Retinal pigment epithelial cell (primary cell): Measurements from ENCODE around the gene DHH.
"Not testable (repeated sequence)": the region's sequence is repeated elsewhere in the genome, so short reads cannot be mapped to it uniquely, and the experiment has no call there.

Experiments
- DNase-seq: peaks from one replicate; pipeline ENCODE4 v3.0.0-alpha.2; 2010; ENCODE audit warnings: low read depth
- H3K4me3 ChIP-seq: 2 replicates; pipeline ENCODE4 v1.5.1; 2011; ENCODE audit warnings: mild to moderate bottlenecking, low read length, control low read depth, moderate library complexity
- CTCF ChIP-seq: conservative IDR thresholded peaks from 2 replicates; pipeline ENCODE4 v1.5.1; 2011; ENCODE audit warnings: low read depth, low read length, control low read depth, inconsistent platforms

DHH gene

GRCh38 chr12:49094160-49094974, at the start of gene DHH:
Gene DHH, minus strand, starts transcription at chr12:49094801. Its CDS starts 289 bp downstream, at chr12:49094512.
- no peak for DNase-seq
- H3K4me3 ChIP-seq: peak within 1 kb of the TSS; percentile 37
- TF ChIP-seq CTCF: no peak

DNA sequence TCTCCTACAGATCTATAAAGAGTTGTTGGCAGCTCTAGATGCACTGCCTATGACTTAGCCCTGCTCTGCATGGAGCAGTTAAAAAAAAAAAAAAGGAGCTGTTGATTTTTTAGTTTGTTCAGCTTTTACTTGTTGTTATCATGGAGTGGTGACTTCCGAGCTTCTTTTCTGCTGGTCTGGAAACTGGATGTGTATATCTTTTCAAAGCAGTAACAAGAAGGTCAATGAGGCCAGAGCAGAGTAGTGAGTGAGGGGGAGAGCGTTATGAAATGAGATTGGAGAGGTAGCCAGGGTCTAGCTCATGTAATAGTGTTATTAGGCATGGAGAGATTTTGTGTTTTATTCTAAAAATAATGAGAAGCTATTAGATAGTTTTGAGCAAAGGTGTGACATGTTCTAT, 49.8 kb upstream of the DHH start:
- H3K4me3 ChIP-seq: no peak overlapping the region
- no peak for DNase-seq
- no peak for TF ChIP-seq CTCF

DNA sequence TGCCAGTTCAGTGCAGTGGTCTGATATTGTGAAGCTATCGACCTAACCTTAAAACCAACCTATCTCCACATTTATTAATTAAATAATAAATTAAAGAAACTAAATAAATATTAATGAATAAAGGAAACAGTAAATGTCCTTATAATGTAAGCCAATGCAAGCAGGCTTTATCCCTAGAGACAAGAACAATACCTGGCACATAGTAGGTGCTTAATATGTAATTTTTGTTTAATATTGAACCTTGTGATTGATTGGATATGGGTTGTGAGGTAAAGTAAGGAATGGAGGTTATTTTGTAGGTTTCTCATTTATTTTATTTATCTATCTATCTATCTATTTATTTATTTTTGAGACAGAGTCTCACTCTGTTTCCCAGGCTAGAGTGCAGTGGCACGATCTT, 44.4 kb upstream of the DHH start:
- no peak for TF ChIP-seq CTCF
- no peak overlapping the region for H3K4me3 ChIP-seq
- DNase-seq: no peak

DNA sequence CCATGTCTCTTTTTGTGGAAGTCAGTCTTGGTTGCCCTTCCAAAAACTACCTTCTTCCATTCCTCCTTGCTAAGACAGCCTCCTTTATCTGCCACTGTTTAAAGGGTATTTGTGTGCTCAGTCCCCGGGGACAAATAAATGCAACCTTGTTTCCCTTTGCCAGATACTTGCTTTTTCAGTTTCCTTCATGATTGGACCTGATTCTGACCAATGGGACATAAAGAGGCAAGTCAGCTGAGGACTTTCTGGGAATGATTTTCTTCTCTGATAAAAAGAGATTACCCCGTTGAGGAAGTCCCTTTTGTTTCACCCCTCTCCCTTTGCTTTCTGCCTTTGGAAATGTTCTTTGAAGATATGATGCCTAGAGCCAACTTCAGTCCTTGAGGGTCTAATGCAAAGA, 44.0 kb upstream of the DHH start:
- no peak for DNase-seq
- no peak for TF ChIP-seq CTCF

GRCh38 chr12:49137476-49137875, 42.9 kb upstream of the DHH start:
- TF ChIP-seq CTCF: no peak
- no peak overlapping the region for H3K4me3 ChIP-seq
- no peak for DNase-seq

More for the DNA sequence above, 44.0 kb upstream of the DHH start:
- H3K4me3 ChIP-seq: no peak overlapping the region

DNA sequence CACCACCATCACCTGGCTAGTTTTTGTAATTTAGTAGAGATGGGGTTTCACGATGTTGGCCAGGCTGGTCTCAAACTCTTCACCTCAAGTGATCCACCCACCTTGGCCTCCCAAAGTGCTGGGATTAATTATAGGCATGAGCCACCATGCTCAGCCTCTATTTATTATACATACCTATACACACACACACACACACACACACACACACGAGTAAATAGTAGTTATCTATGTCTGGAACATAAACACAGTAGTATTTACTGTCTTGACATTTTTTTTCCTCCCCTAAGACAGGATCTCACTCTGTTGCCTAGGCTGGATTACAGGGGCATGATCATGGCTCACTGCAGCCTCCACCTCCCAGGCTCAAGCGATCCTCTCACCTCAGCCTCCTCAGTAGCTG, 42.4 kb upstream of the DHH start:
- H3K4me3 ChIP-seq, DNase-seq: not testable (repeated sequence)

DNA sequence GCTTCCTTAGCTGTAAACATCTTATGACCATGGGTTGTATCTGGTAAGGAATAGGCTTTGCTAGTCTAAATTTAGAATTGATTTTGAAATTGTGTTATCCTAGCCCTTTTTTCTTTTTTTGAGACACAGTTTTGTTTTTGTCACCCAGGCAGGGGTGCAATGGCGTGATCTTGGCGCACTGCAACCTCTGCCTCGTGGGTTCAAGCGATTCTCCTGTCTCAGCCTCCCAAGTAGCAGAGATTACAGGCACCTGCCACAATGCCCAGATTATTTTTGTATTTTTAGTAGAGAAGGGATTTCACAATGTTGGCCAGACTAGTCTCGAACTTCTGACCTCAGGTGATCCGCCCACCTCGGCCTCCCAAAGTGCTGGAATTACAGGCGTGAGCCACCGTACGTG, 39.0 kb upstream of the DHH start:
- H3K4me3 ChIP-seq: no peak overlapping the region
- DNase-seq: no peak
- no peak for TF ChIP-seq CTCF
